Right ventricle myocardium inferior (tissue), 1 donor: ENCODE measurements around the gene S100A13. TPM values are rescaled to one million over a fixed set of nuclear protein-coding genes. Genes with fewer than 3 reads are reported as not detected.

Experiments
- ATAC-seq: fragments of 200-7000 bp; cut with Tn5 transposase; one replicate; pipeline ENCODE4 v1.9.1; 2020; ENCODE audit warnings: mild to moderate bottlenecking, moderate library complexity
- DNase-seq: peaks from one replicate; pipeline ENCODE4 v3.0.0; 2021; ENCODE audit errors: missing footprints
- intact Hi-C: fragments of 100-400 bp; cut with DNase I; formaldehyde crosslinking; loops from one replicate; pipeline ENCODE4 v1.11.0; 2022
- total RNA-seq: library from RNA; stranded (reverse); fragmentation: NEBNext Ultra II Directional; extraction: Animal tissue kit (Norgen Biotek cat#: 25700); gene quantifications from one replicate; pipeline ENCODE4 v1.2.1, GENCODE V29; 2021
- donor health status: DM: no; HTN: yes; CAD: no; lungs with severe emphysema.

The S100A13 gene
- total RNA-seq, 1 donor from 2014 or later: 155 TPM

DNA sequence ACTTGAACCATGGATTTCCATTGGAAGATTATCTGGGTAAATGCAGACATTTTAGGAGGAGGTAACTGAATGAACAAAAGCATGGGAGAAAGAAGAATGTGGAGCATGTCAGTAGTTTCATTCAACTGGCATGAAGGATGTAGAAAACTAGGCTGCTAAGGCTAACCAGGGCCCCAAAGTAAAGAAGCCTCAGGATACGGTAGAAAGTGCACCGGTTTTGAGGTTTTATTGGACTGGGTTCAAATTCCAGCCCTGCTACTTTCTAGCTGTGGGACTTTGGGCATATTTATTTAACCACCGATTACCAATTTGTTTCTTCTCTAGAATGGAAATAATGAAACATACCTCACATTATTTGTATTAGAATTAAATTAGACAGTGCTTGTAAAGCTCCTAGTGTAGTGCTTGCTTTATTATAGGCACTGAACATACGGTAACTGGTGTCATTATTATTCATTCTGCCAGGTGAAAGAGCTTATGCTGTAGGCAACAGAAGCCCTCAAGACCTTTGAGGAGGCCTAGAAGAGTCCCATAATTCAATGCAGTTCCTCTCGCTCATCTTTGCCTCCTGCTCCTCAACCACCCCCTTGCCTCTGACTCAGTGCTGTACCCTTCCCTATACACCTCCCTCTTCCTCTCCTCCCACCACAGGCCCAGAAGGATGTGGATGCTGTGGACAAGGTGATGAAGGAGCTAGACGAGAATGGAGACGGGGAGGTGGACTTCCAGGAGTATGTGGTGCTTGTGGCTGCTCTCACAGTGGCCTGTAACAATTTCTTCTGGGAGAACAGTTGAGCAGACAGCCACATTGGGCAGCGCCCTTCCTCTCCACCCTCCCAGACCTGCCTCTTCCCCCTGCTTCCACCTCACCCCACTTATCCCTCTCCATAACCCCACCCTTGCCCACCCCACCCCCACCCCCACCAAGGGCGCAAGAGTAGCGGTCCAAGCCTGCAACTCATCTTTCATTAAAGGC is 4.0 kb upstream of the S100A13 start:
- ATAC-seq (no peak), DNase-seq (no peak)
- intact Hi-C loops: loop anchor here (5.0 kb wide), 1 partner anchor 64 kb away; the partner anchor contains the start of gene S100A2

DNA sequence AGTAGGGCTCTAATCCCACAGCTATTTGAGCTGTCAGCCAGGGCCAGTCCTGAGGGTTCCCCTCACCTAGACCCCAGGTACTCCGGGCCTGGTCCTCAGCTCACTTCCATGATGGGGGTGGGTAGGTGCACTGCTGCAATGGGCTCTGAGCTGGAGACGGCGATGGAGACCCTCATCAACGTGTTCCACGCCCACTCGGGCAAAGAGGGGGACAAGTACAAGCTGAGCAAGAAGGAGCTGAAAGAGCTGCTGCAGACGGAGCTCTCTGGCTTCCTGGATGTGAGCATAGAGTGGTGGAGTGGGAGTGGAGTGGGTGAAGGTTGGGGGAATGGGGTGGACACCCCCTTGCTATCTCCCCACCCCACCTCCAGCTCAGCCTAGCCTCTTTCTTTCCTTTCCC is 3.1 kb upstream of the S100A13 start:
- intact Hi-C loops: loop anchor here (5.0 kb wide), 1 partner anchor 63 kb away; the partner anchor contains the start of gene S100A2
- ATAC-seq (no peak), DNase-seq (peak; percentile 58)

DNA sequence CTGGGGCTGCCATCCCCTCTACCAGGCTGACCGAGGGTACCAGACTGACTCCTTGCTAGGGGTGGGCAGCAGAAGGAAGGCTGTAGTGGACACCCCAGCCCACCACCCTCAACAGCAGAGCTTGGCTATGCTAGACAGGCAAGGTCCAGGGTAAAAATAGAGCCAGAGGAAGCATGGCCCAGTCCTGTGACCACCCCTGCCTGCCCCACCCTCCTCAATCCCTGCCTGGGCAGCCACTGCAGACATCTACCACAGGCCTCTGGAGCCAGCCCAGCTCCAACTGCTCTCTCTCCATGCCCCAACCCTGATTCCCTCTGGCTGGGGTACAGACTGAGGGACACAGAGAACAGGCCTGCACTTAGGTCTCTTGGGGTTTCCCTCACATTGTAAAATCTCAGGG is 2.7 kb upstream of the S100A13 start:
- intact Hi-C loops: loop anchor here (2.0 to 5.0 kb wide), 2 partner anchors 17 to 63 kb away; partner anchors contain the start of genes S100A16 and S100A2

DNA sequence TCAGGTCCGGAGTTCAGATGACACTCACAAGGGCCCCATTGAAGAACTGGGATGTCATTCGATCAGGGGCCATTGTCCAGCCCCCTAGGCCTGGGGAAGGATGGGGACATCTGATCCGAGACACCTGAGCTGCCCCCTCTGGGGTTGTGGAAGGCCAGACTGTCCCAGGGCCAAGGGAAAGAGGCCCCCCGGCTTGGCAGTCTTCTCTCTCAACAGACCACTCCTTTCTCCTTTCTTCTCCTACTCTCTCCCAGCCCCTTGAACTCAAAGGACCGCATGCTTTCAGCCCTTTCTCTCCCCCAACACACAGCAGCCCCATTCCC is 2.0 kb upstream of the S100A13 start:
- DNase-seq: no peak

More for the DNA sequence above, 2.7 kb upstream of the S100A13 start:
- ATAC-seq: peak; percentile 39
- peak; percentile 71 for DNase-seq

DNA sequence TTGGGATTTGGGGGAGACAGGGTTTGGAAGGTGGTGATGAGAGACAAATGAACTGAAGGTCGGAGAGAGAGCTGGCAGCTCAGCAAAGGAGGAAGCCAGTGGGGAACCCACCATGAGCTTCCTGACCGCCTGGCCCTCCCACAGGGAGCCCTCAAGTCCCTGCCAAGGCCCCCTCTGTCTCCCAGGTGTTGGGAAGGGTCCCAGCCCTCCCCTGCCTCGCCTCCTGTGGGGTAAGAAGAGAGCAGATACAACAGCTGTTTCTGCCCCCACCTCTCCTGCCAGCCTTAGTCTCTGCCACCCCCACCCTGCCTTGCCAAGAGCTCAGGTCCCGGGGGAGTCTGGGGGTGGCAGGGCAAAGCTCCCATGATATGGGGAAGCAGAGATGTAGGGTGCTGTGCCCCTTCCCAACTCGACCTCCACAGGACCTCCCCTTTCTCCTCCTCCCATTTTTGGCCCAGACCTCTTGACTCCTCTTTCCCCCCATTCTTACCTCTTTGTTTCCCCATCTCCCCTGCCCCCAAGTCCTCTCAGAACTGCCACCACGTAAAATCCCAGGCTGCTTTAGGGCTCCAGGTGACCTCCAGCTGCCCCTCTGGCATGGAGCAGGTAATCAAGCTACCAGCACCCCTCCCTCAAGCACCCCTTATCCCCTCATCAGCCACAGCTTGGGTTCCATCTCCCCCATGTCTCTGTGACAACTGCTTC is 1.5 kb upstream of the S100A13 start:
- ATAC-seq (no peak), DNase-seq (no peak)
- intact Hi-C loops: loop anchor here (2.0 kb wide), 1 partner anchor 16 kb away; the partner anchor contains the start of gene S100A16

More for the DNA sequence above, 2.0 kb upstream of the S100A13 start:
- intact Hi-C loops: loop anchor here (2.0 kb wide), 1 partner anchor 17 kb away; the partner anchor contains the start of gene S100A16
- ATAC-seq: no peak

DNA sequence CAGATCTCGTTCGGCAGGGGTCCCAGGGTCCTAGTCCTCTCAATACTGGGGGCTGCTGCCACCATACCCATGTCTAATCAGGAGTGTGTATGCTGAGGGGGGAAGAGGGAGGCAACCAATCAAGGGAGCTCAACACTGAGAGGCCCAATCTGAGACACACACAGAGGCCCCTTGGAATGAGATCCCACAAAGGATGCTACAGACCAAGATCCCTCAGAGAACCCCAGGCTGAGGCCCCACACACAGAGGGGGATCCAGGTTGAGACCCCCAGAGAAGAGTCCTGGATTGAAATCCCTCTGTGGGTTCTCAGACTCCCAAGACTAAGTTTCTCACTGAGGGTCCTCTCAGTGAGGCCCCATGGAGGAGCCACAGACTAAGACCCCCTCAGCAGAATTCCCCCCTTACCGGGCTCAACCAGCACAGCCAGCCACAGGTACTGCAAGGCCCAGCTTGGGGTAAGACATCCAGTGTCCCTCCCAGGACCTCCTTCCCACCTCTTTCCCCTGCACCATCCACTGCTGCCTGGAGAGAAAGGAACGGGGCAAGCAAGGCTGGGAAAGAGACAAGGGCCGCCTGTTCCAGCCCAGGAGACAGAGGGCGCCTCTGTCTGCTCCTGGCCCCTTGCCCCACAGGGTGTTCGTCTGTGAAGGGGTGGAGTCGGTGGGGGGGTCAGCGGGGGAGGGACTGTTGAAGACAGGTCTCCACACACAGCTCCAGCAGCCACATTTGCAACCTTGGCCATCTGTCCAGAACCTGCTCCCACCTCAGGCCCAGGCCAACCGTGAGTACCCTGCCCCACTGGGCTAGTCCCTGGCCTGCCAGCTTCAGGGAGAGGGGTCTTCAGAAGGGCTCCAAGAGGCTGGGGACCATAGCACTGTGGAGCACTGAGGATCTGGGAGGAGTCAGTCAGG is 666 bp upstream of the S100A13 start, which contains the start of gene S100A1:
Gene S100A1 (plus strand): TSS at position 720 of the 912 bp plus-strand sequence. CDS start 2,088 bp downstream, outside the sequence.
- DNase-seq (peak; percentile 80), ATAC-seq (peak; percentile 52)
- intact Hi-C loops: loop anchor here (2.0 kb wide), 1 partner anchor 15 kb away; the partner anchor contains the start of gene S100A16

DNA sequence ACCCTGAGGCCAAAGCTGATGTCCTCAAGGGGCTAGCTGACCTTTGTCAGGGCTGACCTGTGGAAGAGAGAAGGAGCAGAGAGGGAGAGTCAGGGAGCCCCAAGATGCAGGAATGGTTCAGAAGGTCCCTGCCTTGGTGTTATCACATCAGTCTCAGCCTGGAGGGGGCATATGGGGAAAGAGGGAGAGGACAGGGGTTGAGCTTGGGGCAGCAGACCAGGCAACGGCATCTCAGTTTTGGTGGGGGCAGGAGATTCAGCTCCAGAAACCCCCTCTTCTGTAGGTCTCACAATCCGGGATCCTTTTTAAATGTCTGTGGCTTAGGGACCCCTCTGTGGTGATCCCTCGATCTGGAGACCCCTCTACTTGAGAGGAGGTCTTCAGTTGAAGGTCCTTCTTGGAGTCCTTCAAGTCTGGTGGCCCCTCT is 815 bp downstream of the S100A13 start:
- intact Hi-C loops: no loop called here
- ATAC-seq: no peak
- DNase-seq: no peak

DNA sequence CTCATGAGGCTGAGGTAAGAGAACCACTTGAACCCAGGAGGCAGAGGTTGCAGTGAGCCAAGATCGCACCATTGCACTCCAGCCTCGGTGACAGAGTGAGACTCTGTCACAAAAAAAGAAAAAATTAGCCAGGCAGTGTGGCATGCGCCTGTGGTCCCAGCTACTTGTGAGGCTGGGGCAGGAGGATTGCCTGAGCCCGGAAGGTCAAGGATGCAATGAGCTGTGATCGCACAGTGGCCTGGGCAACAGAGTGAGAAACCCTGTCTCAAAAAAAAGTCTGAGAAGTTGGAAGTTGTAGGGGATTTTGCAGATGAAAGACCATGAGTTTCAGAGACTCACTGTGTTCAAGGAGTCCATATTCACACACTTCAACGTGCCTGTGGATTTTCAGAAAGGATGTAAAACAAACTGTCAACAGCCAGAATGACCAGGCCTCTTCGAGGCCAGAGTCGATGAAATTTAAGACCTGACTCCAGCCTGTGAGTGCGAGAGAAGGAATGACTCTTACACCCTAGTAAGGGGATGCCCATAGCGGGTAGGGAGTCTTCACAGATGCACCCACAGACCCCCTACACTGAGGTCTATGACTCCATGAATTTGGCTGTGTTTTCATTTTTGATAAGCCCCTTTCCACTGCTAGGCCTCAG is 2.2 kb downstream of the S100A13 start:
- no peak for ATAC-seq
- intact Hi-C loops: no loop called here
- DNase-seq: no peak

DNA sequence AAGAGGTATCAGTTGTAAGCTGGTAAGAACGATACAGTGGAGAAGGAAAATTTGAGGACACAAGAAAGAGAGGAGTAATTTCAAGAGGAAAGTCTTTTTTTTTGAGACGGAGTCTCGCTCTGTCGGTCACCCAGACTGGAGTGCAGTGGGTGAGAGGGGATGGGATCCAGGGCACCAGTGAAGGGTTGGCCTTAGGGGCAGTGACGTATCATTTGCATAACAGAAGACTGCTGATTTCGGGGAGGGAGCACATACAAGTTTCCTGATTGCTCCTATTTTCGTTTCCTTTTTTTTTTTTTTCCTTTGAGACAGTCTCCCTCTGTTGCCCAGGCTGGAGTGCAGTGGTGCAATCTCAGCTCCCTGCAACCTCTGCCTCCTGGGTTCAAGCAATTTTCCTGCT is 4.2 kb downstream of the S100A13 start:
- intact Hi-C loops: no loop called here
- no peak for DNase-seq
- ATAC-seq: no peak

DNA sequence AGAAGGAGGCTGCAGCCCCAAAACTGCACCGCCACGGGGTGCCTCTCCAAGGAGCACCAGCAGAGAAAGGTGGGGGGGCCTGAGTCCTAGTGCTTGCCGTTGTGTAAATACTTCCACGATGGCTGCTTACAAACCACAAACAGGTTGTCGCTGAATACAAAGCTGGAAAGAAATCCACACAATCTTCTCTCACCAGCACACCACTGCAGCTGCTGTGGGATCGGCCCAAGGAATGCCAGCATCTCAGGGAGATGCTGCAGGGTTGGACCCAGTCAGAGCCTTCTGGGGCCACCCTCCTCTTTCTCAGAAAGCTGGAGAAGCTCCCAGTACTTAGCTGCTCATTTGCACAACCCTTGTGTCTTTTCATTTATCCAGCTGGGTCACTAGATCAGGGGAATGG is 8.1 kb downstream of the S100A13 start:
- DNase-seq (no peak), ATAC-seq (no peak)
- intact Hi-C loops: no loop called here

DNA sequence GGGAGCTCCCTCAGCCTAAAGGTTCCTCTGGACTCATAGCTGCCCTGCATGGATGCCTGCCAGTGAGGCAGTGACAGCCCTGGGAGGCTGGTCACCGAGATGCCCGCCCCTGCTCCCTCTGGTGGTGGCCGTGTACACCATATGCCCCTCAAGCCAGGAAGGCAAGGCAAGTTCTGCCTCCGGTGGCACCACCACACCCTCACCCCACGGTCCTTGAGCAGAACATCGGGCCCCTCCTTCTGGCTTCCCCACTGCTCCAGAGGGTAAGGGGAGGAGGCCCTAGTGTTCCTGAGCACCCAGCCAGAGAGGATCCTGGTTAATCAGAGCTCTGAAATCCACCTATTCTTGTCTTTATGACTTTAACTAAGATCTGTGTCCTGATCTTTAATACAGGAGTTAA is 9.6 kb downstream of the S100A13 start:
- DNase-seq (no peak), ATAC-seq (no peak)
- intact Hi-C loops: no loop called here

DNA sequence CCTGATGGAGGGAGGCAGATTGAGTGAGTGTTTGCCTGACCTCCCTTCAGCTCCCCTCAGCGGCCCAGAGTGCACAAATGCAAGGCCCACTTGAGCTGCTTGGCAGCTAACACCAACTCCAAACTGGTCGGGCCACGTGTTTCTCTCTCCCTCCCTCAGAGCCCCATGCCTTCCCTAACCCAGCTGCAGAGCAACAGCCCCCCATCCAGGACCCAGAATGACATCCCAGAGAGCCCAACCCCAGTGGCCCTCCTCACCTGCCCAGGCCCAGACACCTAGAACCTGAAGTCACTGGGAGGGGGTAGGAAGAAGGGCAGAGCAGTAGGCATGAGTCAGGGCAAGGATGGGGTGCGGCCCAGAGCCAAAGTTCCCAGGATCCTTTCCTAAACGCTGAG is 10.4 kb downstream of the S100A13 start:
- intact Hi-C loops: no loop called here
- ATAC-seq (peak; percentile 46), DNase-seq (peak; percentile 45)

DNA sequence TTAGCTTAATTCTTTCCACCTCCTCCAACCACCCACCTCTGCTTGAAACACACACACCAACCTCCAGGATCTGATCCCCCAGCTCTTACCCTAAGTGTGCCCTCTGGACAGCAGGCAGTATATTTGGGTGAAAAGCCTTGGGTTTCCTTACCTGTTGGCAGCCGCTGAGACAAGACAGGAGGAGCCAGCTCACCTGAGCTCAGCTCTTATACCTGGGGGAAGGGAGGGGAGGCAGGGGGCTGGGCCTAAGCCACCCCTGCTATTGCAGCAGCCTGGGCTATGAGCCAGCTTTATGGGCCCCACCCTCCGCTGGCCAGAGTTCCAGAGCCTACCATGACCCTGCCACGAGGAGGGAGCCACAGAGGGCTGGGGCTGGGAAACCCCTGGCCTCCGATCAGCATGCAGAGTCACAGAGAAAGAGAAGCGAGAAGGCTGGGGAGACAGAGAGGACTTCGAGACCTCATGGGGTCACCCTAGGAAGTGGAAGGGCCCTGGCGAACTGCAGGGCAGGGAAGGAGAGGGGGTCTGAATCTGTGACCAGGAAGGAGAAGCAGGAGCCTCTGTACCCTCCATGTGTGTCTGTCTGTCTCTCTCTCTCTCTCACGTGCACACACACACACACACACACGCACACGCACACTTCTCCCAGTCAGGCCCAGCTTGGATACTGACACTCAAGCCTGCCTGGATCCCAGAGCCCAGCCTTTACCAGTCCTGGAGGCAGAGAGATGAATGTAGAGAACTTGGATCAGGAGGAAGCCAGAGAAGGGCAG is 11.0 kb downstream of the S100A13 start, which contains the start of gene S100A14:
Gene S100A14 (minus strand): TSS at position 182 of the 773 bp plus-strand sequence. CDS start 467 bp downstream, outside the sequence.
- ATAC-seq (peak; percentile 35), DNase-seq (peak; percentile 78)
- intact Hi-C loops: no loop called here

DNA sequence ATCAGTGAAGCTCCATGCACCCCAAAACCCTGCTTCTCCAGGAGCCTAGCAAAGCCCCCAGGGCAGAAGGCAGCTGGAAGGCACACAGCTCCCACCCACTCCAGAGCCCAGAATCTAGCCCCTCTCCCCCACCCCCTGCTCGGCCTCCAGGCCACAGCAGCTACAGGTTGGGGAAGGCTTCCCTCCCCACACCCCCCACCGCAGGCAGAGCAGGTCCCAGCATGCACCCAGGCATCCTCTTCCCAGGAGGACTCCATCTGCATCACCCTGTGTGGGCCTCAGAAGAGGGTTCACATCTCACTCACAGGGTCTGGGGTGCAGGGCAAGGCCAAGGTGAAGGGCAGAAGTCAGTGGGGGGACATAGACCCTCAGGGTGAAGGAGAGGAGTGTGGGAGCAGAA is 11.9 kb downstream of the S100A13 start:
- intact Hi-C loops: no loop called here
- ATAC-seq: no peak
- no peak for DNase-seq

DNA sequence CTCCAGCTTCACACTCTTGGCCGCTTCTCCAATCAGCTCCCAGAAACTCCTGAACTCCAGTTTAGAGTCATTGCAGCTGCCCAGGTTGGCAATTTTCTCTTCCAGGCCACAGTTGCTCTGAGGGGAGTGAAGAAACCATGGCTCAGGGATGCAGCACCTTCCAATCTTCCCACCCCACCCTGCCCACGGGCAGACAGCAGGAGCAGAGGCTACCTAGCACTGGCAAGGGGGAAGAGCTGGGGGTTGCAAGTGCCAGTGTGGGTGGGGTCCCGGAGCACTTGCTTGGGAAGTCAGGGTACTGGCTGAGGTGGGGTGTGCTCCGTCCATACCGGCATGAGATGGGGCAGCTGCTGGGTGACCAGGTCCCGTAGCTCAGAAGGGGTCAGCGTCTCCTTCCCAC is 12.4 kb downstream of the S100A13 start:
- ATAC-seq (no peak), DNase-seq (no peak)
- intact Hi-C loops: loop anchor here (5.0 kb wide), 1 partner anchor 43 kb away; no protein-coding TSS in a partner anchor

DNA sequence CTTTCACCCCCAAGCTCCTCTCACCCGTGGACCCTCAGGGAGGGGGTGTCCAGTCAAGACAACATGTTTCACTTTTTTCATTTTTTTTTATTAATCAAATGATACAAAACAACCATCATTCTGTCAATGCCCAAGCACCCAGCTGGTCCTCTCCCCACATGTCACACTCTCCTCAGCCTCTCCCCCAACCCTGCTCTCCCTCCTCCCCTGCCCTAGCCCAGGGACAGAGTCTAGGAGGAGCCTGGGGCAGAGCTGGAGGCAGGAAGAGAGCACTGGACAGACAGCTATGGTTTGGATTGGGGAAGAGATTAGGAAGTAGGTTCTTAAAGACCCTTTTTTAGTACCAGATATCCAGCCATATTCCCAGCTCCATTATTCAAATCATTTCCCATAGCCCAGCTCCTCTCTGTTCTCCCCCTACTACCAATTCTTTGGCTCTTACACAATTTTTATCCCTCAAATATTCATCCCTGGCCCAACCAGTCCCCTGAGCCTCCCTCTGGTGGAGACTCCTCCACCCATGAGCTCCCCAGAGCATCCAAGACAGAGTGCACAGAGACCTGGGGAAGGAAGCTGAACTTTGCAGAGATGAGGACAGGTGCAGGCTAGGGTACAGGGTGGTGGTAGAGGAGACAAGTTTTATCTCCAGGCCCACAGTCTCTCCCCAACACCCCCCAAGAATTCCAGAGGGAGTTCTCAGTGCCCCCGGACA is 13.0 kb downstream of the S100A13 start:
- ATAC-seq (no peak), DNase-seq (peak; percentile 41)
- intact Hi-C loops: loop anchor here (5.0 kb wide), 1 partner anchor 42 kb away; no protein-coding TSS in a partner anchor
